Measurements from ENCODE around the gene DUSP2.

GRCh38 chr2:96146881-96147592 is 1.8 kb upstream of the DUSP2 start:
- TF ChIP-seq POLR2A (IDR thresholded peaks at IDR 0.05) = no peak
- TF ChIP-seq, protein P1, sequence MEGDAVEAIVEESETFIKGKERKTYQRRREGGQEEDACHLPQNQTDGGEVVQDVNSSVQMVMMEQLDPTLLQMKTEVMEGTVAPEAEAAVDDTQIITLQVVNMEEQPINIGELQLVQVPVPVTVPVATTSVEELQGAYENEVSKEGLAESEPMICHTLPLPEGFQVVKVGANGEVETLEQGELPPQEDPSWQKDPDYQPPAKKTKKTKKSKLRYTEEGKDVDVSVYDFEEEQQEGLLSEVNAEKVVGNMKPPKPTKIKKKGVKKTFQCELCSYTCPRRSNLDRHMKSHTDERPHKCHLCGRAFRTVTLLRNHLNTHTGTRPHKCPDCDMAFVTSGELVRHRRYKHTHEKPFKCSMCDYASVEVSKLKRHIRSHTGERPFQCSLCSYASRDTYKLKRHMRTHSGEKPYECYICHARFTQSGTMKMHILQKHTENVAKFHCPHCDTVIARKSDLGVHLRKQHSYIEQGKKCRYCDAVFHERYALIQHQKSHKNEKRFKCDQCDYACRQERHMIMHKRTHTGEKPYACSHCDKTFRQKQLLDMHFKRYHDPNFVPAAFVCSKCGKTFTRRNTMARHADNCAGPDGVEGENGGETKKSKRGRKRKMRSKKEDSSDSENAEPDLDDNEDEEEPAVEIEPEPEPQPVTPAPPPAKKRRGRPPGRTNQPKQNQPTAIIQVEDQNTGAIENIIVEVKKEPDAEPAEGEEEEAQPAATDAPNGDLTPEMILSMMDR (IDR thresholded peaks at IDR 0.05) = no peak

All from Peyer's patch (tissue), 4 donors.